ENCODE measurements around the gene EVL. TPM values are rescaled to one million over a fixed set of nuclear protein-coding genes. Genes with fewer than 3 reads are reported as not detected.

Gene EVL
- total and polyA plus RNA-seq, 10 of the 15 experiments (the other 5 are each of a cell fraction or from before 2014, with no cell fraction given), result 11.9 to 341 (median 89.8) TPM

- TF ChIP-seq CTCF (IDR thresholded peaks at IDR 0.05 in 2 of 3, conservative IDR thresholded peaks at IDR 0.05 in 1 of 3; ENCODE audit: control insufficient read depth in 2 of 3, extremely low read depth in 1 of 3, insufficient read depth in 1 of 3, low read depth in 3 of 3, low read length in 3 of 3) (0 out of 6 replicates have a peak, but pooled peaks of 1 of the 3 experiments have one; percentile 13), BACH1 (IDR thresholded peaks at IDR 0.05; ENCODE audit: borderline replicate concordance) (peak; percentile 40; the same call in 1 of the 2 replicates), NFIC (IDR thresholded peaks at IDR 0.05; ENCODE audit: low read depth, low read length) (peak; percentile 31; the same call in 1 of the 2 replicates), PML (IDR thresholded peaks at IDR 0.05; ENCODE audit: low read length) (peak; percentile 62), SUPT20H (IDR thresholded peaks at IDR 0.05; ENCODE audit: borderline replicate concordance, control insufficient read depth, low read depth, low read length) (no peak), EP300 (IDR thresholded peaks at IDR 0.05; ENCODE audit: borderline replicate concordance in 1 of 2, control insufficient read depth in 1 of 2, low read depth in 2 of 2, low read length in 2 of 2) (peak in 1 of 2 experiments; percentile 73; a peak in 3 of 4 replicates), BRCA1 (IDR thresholded peaks at IDR 0.05; ENCODE audit: low read depth, low read length) (no peak), POLR2A (IDR thresholded peaks at IDR 0.05; ENCODE audit: low read depth, low read length) (peak; percentile 65), MAX (IDR thresholded peaks at IDR 0.05; ENCODE audit: low read depth, low read length) (peak; percentile 44; the same call in 1 of the 2 replicates), SREBF1 (IDR thresholded peaks at IDR 0.05; ENCODE audit: low read length) (no peak), CREM (IDR thresholded peaks at IDR 0.05; ENCODE audit: low read depth) (peak; percentile 76), KDM1A (IDR thresholded peaks at IDR 0.05; ENCODE audit: borderline replicate concordance) (no peak), POLR2AphosphoS5 (IDR thresholded peaks at IDR 0.05; ENCODE audit: low read length) (peak; percentile 73), YY1 (IDR thresholded peaks at IDR 0.05; ENCODE audit: low read depth, low read length) (peak; percentile 49; the same call in 1 of the 2 replicates), ATF7 (IDR thresholded peaks at IDR 0.05; ENCODE audit: low read depth) (peak; percentile 85), MLLT1 (IDR thresholded peaks at IDR 0.05) (peak; percentile 93), BCL11A (IDR thresholded peaks at IDR 0.05; ENCODE audit: low read depth, low read length) (peak; percentile 56; the same call in 1 of the 2 replicates), MTA2 (IDR thresholded peaks at IDR 0.05; ENCODE audit: low read depth) (peak; percentile 57), RELB (IDR thresholded peaks at IDR 0.05; ENCODE audit: low read depth) (peak; percentile 64; the same call in 1 of the 2 replicates), LARP7 (IDR thresholded peaks at IDR 0.05) (0 out of 2 replicates have a peak, but pooled peaks have one; percentile 22), ZBTB40 (IDR thresholded peaks at IDR 0.05; ENCODE audit: borderline replicate concordance) (peak; percentile 22; the same call in 1 of the 2 replicates)
These were observed at the start of gene EVL (continued) for GRCh38 chr14:100065111-100065871.

Data from GM12878 (cell line).